CD4-positive, alpha-beta T cell (primary cell): ENCODE results near the gene RAD54L2. TPM values are rescaled to one million over a fixed set of nuclear protein-coding genes. Genes with fewer than 3 reads are reported as not detected.
"Not testable (repeated sequence)": the region's sequence is repeated elsewhere in the genome, so short reads cannot be mapped to it uniquely, and the experiment has no call there.

Experiments used
- ATAC-seq: fragments of 200-7000 bp; cut with Tn5 transposase; one replicate; pipeline ENCODE4 v1.10.0; 2022; ENCODE audit warnings: mild to moderate bottlenecking; ENCODE audit not compliant: poor library complexity
- CTCF ChIA-PET: fragments of 350-600 bp; sonication (Branson Sonifier 250); formaldehyde crosslinking; loops from one replicate; lab custom pipeline; 2021; ENCODE audit warnings: antibody characterized with exemption, inconsistent platforms; lab: Charles Lee
- POLR2A ChIA-PET: fragments of 350-600 bp; sonication (Branson Sonifier 250); formaldehyde crosslinking; loops from one replicate; lab custom pipeline; 2021; ENCODE audit warnings: antibody characterized with exemption, inconsistent platforms; lab: Charles Lee
- DNase-seq, 14 experiments: peaks; one replicate each; pipeline ENCODE4 v3.0.0-alpha.2; 2013 to 2020; ENCODE audit warnings: mixed read lengths in 2 of 14
- H3K27ac ChIP-seq, 2 donors: one replicate each; pipeline versions ENCODE4 v1.5.1 to v1.7.0; 2013; ENCODE audit warnings: low read length in 2 of 2, low read depth in 1 of 2, mild to moderate bottlenecking in 1 of 2
- H3K27me3 ChIP-seq, 2 experiments: 1 replicate in 1 of 2; 2 replicates in 1 of 2; pipeline versions ENCODE4 v1.6.1 to v1.7.0; 2013; ENCODE audit warnings: low read length in 2 of 2, control low read depth in 1 of 2, mild to moderate bottlenecking in 1 of 2, moderate library complexity in 1 of 2; ENCODE audit not compliant: insufficient read depth in 2 of 2, control insufficient read depth in 1 of 2
- H3K36me3 ChIP-seq: one replicate; pipeline ENCODE4 v1.6.1; 2013; ENCODE audit warnings: low read length, control low read depth; ENCODE audit not compliant: insufficient read depth
- H3K4me1 ChIP-seq: one replicate; pipeline ENCODE4 v1.6.1; 2013; ENCODE audit warnings: low read length, control low read depth; ENCODE audit not compliant: insufficient read depth
- H3K4me3 ChIP-seq: one replicate; pipeline ENCODE4 v1.5.1; 2013; ENCODE audit warnings: mild to moderate bottlenecking, low read length, moderate library complexity
- H3K9me3 ChIP-seq, 2 experiments: 1 replicate in 1 of 2; 2 replicates in 1 of 2; pipeline versions ENCODE4 v1.6.1 to v1.7.0; 2013; ENCODE audit warnings: low read length in 2 of 2, mild to moderate bottlenecking in 2 of 2, control low read depth in 1 of 2, moderate library complexity in 1 of 2; ENCODE audit not compliant: control insufficient read depth in 1 of 2, insufficient read depth in 1 of 2
- H3K27ac Mint-ChIP-seq: one replicate; pipeline ENCODE4 v1.8.0; 2020; ENCODE audit warnings: mixed read lengths
- H3K27me3 Mint-ChIP-seq: one replicate; pipeline ENCODE4 v1.8.0; 2021; ENCODE audit warnings: mixed read lengths
- H3K36me3 Mint-ChIP-seq: one replicate; pipeline ENCODE4 v1.8.0; 2021; ENCODE audit warnings: low read depth, mixed read lengths
- H3K4me1 Mint-ChIP-seq: one replicate; pipeline ENCODE4 v1.8.0; 2021; ENCODE audit warnings: low read depth, mixed read lengths
- H3K4me3 Mint-ChIP-seq: one replicate; pipeline ENCODE4 v1.8.0; 2020; ENCODE audit warnings: mild to moderate bottlenecking, mixed read lengths
- H3K9me3 Mint-ChIP-seq: one replicate; pipeline ENCODE4 v1.8.0; 2020; ENCODE audit warnings: mixed read lengths
- intact Hi-C, 2 experiments: fragments of 100-400 bp; cut with DNase I in 1 of 2; cut with micrococcal nuclease in 1 of 2; formaldehyde crosslinking; loops; one replicate each; pipeline versions ENCODE4 v1.15.1 to v1.9.0; 2023 to 2025; cut with DNase I, micrococcal nuclease
- total RNA-seq, 174 experiments: library from RNA in 2 of 174; stranded (reverse) in 2 of 174; gene quantifications; one replicate each; pipeline ENCODE4 v1.2.3 and lab custom pipeline; 2021 to 2026
- TF ChIP-seq, protein P1 (sequence below): fragments of 200-600 bp; IDR thresholded peaks from one replicate; pipeline ENCODE4 v1.8.0; 2022; ENCODE audit warnings: antibody characterized with exemption, mild to moderate bottlenecking

RAD54L2 gene
- total RNA-seq, 2 experiments from 2014 or later = 39.9 to 41.7 TPM

GRCh38 chr3:51522273-51522962 is 16.1 kb upstream of the RAD54L2 start:
- H3K27ac ChIP-seq = no peak overlapping the region
- H3K27ac Mint-ChIP-seq = no peak overlapping the region
- intact Hi-C loops = no loop called here
- H3K27me3 Mint-ChIP-seq = no peaks in the 10 kb centered on the region
- TF ChIP-seq, protein P1, sequence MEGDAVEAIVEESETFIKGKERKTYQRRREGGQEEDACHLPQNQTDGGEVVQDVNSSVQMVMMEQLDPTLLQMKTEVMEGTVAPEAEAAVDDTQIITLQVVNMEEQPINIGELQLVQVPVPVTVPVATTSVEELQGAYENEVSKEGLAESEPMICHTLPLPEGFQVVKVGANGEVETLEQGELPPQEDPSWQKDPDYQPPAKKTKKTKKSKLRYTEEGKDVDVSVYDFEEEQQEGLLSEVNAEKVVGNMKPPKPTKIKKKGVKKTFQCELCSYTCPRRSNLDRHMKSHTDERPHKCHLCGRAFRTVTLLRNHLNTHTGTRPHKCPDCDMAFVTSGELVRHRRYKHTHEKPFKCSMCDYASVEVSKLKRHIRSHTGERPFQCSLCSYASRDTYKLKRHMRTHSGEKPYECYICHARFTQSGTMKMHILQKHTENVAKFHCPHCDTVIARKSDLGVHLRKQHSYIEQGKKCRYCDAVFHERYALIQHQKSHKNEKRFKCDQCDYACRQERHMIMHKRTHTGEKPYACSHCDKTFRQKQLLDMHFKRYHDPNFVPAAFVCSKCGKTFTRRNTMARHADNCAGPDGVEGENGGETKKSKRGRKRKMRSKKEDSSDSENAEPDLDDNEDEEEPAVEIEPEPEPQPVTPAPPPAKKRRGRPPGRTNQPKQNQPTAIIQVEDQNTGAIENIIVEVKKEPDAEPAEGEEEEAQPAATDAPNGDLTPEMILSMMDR = no peak
- no peaks in the 10 kb centered on the region for H3K4me1 ChIP-seq
- no peak overlapping the region for H3K4me3 Mint-ChIP-seq
- ATAC-seq (no peak), DNase-seq (no peak)
- H3K4me3 ChIP-seq = no peak overlapping the region
- no peaks in the 10 kb centered on the region for H3K36me3 Mint-ChIP-seq
- H3K4me1 Mint-ChIP-seq = no peaks in the 10 kb centered on the region
- H3K9me3 Mint-ChIP-seq = no peaks in the 10 kb centered on the region
- no peaks in the 10 kb centered on the region for H3K36me3 ChIP-seq
- no peaks in the 10 kb centered on the region for H3K27me3 ChIP-seq
- H3K9me3 ChIP-seq = no peaks in the 10 kb centered on the region
- ChIA-PET CTCF (no interaction called here), POLR2A (no interaction called here)

- H3K9me3 ChIP-seq, H3K36me3 Mint-ChIP-seq, intact Hi-C loops, DNase-seq, H3K4me1 Mint-ChIP-seq, H3K4me3 ChIP-seq, ATAC-seq, H3K4me3 Mint-ChIP-seq, H3K4me1 ChIP-seq, H3K36me3 ChIP-seq, POLR2A ChIA-PET, H3K27me3 ChIP-seq, H3K27me3 Mint-ChIP-seq, H3K27ac Mint-ChIP-seq, CTCF ChIA-PET, H3K9me3 Mint-ChIP-seq, H3K27ac ChIP-seq: not testable (repeated sequence)
These were observed 13.6 kb upstream of the RAD54L2 start for GRCh38 chr3:51524874-51525273.

DNA sequence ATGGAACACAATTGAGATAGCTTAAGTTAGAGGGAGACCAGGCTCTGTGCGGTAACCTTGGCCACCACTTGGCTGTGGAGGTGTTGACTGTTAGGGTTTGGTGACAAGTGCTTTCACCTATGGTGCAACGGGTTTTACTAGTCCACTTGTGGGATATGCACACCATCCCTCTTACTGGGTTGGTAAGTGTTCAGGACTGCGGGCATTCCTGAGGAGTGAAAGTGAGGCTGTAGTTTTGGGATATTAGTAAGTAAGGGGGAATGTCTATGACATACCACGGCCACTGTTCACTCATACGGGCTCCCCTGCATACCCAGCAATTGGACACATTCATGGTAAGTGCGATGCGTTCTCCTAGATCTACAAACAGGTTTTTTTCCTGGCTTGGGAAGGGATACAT is 8.0 kb upstream of the RAD54L2 start:
- H3K36me3 Mint-ChIP-seq = no peaks in the 10 kb centered on the region
- H3K9me3 Mint-ChIP-seq = no peaks in the 10 kb centered on the region
- no peak overlapping the region for H3K27ac Mint-ChIP-seq
- ChIA-PET CTCF (no interaction called here), POLR2A (no interaction called here)
- H3K4me3 ChIP-seq = no peak overlapping the region
- no peak overlapping the region for H3K27ac ChIP-seq
- no peak overlapping the region for H3K4me3 Mint-ChIP-seq
- H3K4me1 ChIP-seq = no peaks in the 10 kb centered on the region
- no peak for ATAC-seq
- TF ChIP-seq, protein P1 = no peak
- peaks cover 4% of the 10 kb centered on the region in 2 experiments for H3K27me3 ChIP-seq
- intact Hi-C loops = loop anchor here in 1 of 2 experiments (10.0 kb wide), 1 partner anchor 1504 kb away; no protein-coding TSS in a partner anchor
- H3K36me3 ChIP-seq = no peaks in the 10 kb centered on the region
- peaks cover 12% of the 10 kb centered on the region for H3K27me3 Mint-ChIP-seq
- no peak for DNase-seq
- H3K9me3 ChIP-seq = peaks cover 0 to 5% of the 10 kb centered on the region in 2 experiments
- H3K4me1 Mint-ChIP-seq = no peaks in the 10 kb centered on the region
